ENCODE measurements around the gene R3HDM1.

GRCh38 chr2:135615404-135615803 is 84.1 kb downstream of the R3HDM1 start:
- TF ChIP-seq POLR2A (IDR thresholded peaks at IDR 0.05), result no peak
- TF ChIP-seq CTCF (IDR thresholded peaks at IDR 0.05), result no peak

All from body of pancreas (tissue), 4 donors.